ENCODE results near the gene LGR4. TPM values are rescaled to one million over a fixed set of nuclear protein-coding genes. Genes with fewer than 3 reads are reported as not detected.
A peak's percentile ranks its signal among the peaks of the same experiment; 100 is the strongest.

Gene LGR4
- total and polyA plus RNA-seq, 2 of the 13 experiments (the other 11 are each of a cell fraction or from before 2014, with no cell fraction given) = 42.1 to 68.7 TPM

DNA sequence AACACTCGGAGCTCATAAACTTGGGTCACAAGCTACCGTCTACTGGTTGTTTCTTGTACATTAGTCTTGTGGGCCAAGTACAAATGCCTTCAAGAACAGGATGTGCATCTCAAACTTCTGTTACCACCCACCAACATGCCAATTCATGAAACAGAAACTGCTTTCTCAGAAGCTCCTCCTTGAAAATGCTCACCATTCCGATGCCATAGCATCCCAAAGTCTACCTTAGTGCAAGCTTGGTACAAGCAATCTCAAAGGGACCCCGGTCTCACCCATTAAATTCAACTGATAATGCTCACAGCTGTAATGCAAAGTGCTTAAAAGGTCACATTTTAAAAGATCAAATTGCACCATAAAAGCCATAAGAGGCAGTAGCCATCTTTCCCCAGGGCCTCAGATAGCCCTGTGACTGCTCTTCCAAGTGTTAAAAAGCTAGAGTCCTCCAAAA is 77.8 kb downstream of the LGR4 start:
- BruUV-seq (replicated peaks) = no TSS peak
- in situ Hi-C loops (cut with HindIII; ENCODE audit: extremely low pct_ligation_motif_present, low pct_unique_long_range_greater_than_20kb) (loop anchor here (5.0 kb wide), 1 partner anchor 72 kb away; no protein-coding TSS in a partner anchor), intact Hi-C loops (cut with micrococcal nuclease; ENCODE audit: unreplicated experiment) (loop anchor here (2.0 to 5.0 kb wide), 4 partner anchors 72 to 213 kb away; no protein-coding TSS in a partner anchor)
- H4K20me1 ChIP-seq (ENCODE audit: insufficient read depth, low read length) = no peaks in the 10 kb centered on the region
- no peak for ATAC-seq
- peak overlapping the region; percentile 95 for H3K4me2 ChIP-seq (ENCODE audit: low read depth, low read length)
- peaks cover 99% of the 10 kb centered on the region for H3K4me1 ChIP-seq (ENCODE audit: insufficient read depth, low read length)
- peak overlapping the region; percentile 93 for H3K27ac ChIP-seq (ENCODE audit: extremely low read length, insufficient read depth, low read length)
- no peak for DNase-seq (ENCODE audit: low spot score)
- ChIA-PET CTCF (ENCODE audit: low intra/inter-chr PET ratio, low total read pairs) (no interaction called here), POLR2A (interaction anchor here (1.2 to 4.2 kb wide), 14 partner anchors 8 to 193 kb away, joined by 3 to 65 read pairs (median 6); partner anchors contain the start of genes CCDC34 and LGR4)
- no peak overlapping the region for H2AFZ ChIP-seq (ENCODE audit: low read length)
- H3K4me3 ChIP-seq (replicated peaks in 1 of 3; ENCODE audit: insufficient read depth in 1 of 3, low read depth in 2 of 3, low read length in 3 of 3) = peak overlapping the region in 1 of 3 experiments; percentile 4; a peak in 1 of 6 replicates
- no peak for TF ChIP-seq CENPX (CRISPR knock-in tag; IDR thresholded peaks at IDR 0.05)
- TF ChIP-seq, protein P1, sequence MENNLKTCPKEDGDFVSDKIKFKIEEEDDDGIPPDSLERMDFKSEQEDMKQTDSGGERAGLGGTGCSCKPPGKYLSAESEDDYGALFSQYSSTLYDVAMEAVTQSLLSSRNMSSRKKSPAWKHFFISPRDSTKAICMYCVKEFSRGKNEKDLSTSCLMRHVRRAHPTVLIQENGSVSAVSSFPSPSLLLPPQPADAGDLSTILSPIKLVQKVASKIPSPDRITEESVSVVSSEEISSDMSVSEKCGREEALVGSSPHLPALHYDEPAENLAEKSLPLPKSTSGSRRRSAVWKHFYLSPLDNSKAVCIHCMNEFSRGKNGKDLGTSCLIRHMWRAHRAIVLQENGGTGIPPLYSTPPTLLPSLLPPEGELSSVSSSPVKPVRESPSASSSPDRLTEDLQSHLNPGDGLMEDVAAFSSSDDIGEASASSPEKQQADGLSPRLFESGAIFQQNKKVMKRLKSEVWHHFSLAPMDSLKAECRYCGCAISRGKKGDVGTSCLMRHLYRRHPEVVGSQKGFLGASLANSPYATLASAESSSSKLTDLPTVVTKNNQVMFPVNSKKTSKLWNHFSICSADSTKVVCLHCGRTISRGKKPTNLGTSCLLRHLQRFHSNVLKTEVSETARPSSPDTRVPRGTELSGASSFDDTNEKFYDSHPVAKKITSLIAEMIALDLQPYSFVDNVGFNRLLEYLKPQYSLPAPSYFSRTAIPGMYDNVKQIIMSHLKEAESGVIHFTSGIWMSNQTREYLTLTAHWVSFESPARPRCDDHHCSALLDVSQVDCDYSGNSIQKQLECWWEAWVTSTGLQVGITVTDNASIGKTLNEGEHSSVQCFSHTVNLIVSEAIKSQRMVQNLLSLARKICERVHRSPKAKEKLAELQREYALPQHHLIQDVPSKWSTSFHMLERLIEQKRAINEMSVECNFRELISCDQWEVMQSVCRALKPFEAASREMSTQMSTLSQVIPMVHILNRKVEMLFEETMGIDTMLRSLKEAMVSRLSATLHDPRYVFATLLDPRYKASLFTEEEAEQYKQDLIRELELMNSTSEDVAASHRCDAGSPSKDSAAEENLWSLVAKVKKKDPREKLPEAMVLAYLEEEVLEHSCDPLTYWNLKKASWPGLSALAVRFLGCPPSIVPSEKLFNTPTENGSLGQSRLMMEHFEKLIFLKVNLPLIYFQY (CRISPR knock-in tag; IDR thresholded peaks at IDR 0.05; ENCODE audit: borderline replicate concordance) = no peak
- no peak for TF ChIP-seq CREB1 (IDR thresholded peaks at IDR 0.05)
- 0 out of 2 replicates have a peak, but pooled peaks have one; percentile 9 for TF ChIP-seq CREB1 (CRISPR knock-in tag; IDR thresholded peaks at IDR 0.05)
- TF ChIP-seq ZNF557 (CRISPR knock-in tag; IDR thresholded peaks at IDR 0.05) = no peak
- TF ChIP-seq ZNF652 (CRISPR knock-in tag; IDR thresholded peaks at IDR 0.05; ENCODE audit: borderline replicate concordance, low read depth) = 0 out of 2 replicates have a peak, but pooled peaks have one; percentile 3
- H3K79me2 ChIP-seq (ENCODE audit: insufficient read depth, low read length) = peaks cover 64% of the 10 kb centered on the region
- H3K36me3 ChIP-seq (replicated peaks in 1 of 2; ENCODE audit: control insufficient read depth in 1 of 2, insufficient read depth in 2 of 2, low read length in 2 of 2) = peaks cover 7 to 15% of the 10 kb centered on the region in 2 experiments
- 90% methylated on average over 4 of the region's 4 CpGs for WGBS (ENCODE audit: low lambda C conversion rate)
- no peaks in the 10 kb centered on the region for H3K27me3 ChIP-seq (ENCODE audit: control insufficient read depth in 1 of 2, insufficient read depth in 2 of 2, low read length in 2 of 2)
- no peak for FAIRE-seq
- H3K9ac ChIP-seq (ENCODE audit: insufficient read depth, low read depth, low read length) = peak overlapping the region; percentile 47; the same call in 1 of the 2 replicates
- no peaks in the 10 kb centered on the region for H3K9me3 ChIP-seq (ENCODE audit: low read length)

All from HepG2 (cell line).